GM23338 (cell line): ENCODE measurements around the gene IL18R1. TPM values are rescaled to one million over a fixed set of nuclear protein-coding genes. Genes with fewer than 3 reads are reported as not detected.

Experiments
- ATAC-seq: fragments of 200-7000 bp; cut with Tn5 transposase; 3 replicates; pipeline ENCODE4 v1.9.1; 2020
- DNase-seq: peaks from one replicate; pipeline ENCODE4 v3.0.0-alpha.2; 2015; ENCODE audit warnings: low spot score
- H2AFZ ChIP-seq: fragments of 200-600 bp; sonication (generic); 2 replicates; pipeline ENCODE4 v1.8.0; 2016; ENCODE audit warnings: antibody characterized with exemption, mild to moderate bottlenecking, moderate library complexity
- H3F3A ChIP-seq: fragments of 200-600 bp; sonication (generic); replicated peaks from 2 replicates; pipeline ENCODE4 v1.8.0; 2017; ENCODE audit warnings: antibody characterized with exemption, mixed run types, low read depth
- H3K27ac ChIP-seq: fragments of 200-600 bp; sonication (generic); 2 replicates; pipeline ENCODE4 v1.6.1; 2016; ENCODE audit warnings: low read depth
- H3K27me3 ChIP-seq: fragments of 200-600 bp; sonication (generic); 2 replicates; pipeline ENCODE4 v1.8.0; 2016; ENCODE audit warnings: mild to moderate bottlenecking, mixed run types, moderate library complexity; ENCODE audit not compliant: insufficient read depth
- H3K36me3 ChIP-seq: fragments of 200-600 bp; sonication (generic); 2 replicates; pipeline ENCODE4 v1.8.0; 2016; ENCODE audit warnings: mild to moderate bottlenecking; ENCODE audit not compliant: insufficient read depth
- H3K4me1 ChIP-seq: fragments of 200-600 bp; sonication (generic); 2 replicates; pipeline ENCODE4 v1.8.0; 2016; ENCODE audit warnings: mild to moderate bottlenecking, moderate library complexity; ENCODE audit not compliant: insufficient read depth
- H3K4me2 ChIP-seq: fragments of 200-600 bp; sonication (generic); 2 replicates; pipeline ENCODE4 v1.7.1; 2017; ENCODE audit warnings: mixed run types
- H3K4me3 ChIP-seq: fragments of 200-600 bp; sonication (generic); 2 replicates; pipeline ENCODE4 v1.6.1; 2016; ENCODE audit warnings: mixed run types
- H3K79me2 ChIP-seq: fragments of 200-600 bp; sonication (generic); replicated peaks from 2 replicates; pipeline ENCODE4 v1.8.0; 2017; ENCODE audit warnings: mild to moderate bottlenecking; ENCODE audit not compliant: insufficient read depth
- H3K9me2 ChIP-seq: fragments of 200-600 bp; sonication (generic); 2 replicates; pipeline ENCODE4 v1.8.0; 2017; ENCODE audit not compliant: insufficient read depth
- H4K20me1 ChIP-seq: fragments of 200-600 bp; sonication (generic); replicated peaks from 2 replicates; pipeline ENCODE4 v1.8.0; 2017; ENCODE audit warnings: mild to moderate bottlenecking; ENCODE audit not compliant: insufficient read depth
- H3K27ac Mint-ChIP-seq: 2 replicates; pipeline ENCODE4 v1.8.0; 2020; ENCODE audit warnings: inconsistent platforms, mild to moderate bottlenecking, moderate library complexity, mixed read lengths
- H3K27me3 Mint-ChIP-seq: 3 replicates; pipeline ENCODE4 v1.8.0; 2022; ENCODE audit warnings: low read depth, mild to moderate bottlenecking, moderate library complexity, mixed read lengths, inconsistent platforms; ENCODE audit not compliant: insufficient read depth, poor library complexity
- H3K36me3 Mint-ChIP-seq: 3 replicates; pipeline ENCODE4 v1.8.0; 2021; ENCODE audit warnings: low read depth, mild to moderate bottlenecking, inconsistent platforms, moderate library complexity, mixed read lengths
- H3K4me1 Mint-ChIP-seq: 3 replicates; pipeline ENCODE4 v1.8.0; 2020; ENCODE audit warnings: mild to moderate bottlenecking, inconsistent platforms, mixed read lengths
- H3K4me3 Mint-ChIP-seq: 3 replicates; pipeline ENCODE4 v1.8.0; 2021; ENCODE audit warnings: moderate library complexity, mild to moderate bottlenecking, inconsistent platforms, mixed read lengths
- H3K9me3 Mint-ChIP-seq: 3 replicates; pipeline ENCODE4 v1.8.0; 2020; ENCODE audit warnings: moderate library complexity, mild to moderate bottlenecking, inconsistent platforms, mixed read lengths
- CREB1 ChIP-seq: fragments of 250-450 bp; sonication (Bioruptor Pico); IDR thresholded peaks from 2 replicates; pipeline ENCODE4 v1.5.0; 2020; ENCODE audit warnings: low read depth, mild to moderate bottlenecking, moderate library complexity
- CTCF ChIP-seq, 2 experiments: fragments of 200-600 bp in 1 of 2; sonication (generic) in 1 of 2; conservative IDR thresholded peaks; 2 replicates each; pipeline versions ENCODE4 v1.5.1 to v1.6.1; 2016 to 2017; ENCODE audit warnings: antibody characterized with exemption in 2 of 2, low read depth in 2 of 2, mild to moderate bottlenecking in 2 of 2, moderate library complexity in 1 of 2
- EZH2 ChIP-seq: fragments of 200-600 bp; sonication (generic); IDR thresholded peaks from one replicate; pipeline ENCODE4 v1.8.0; 2017; ENCODE audit warnings: antibody characterized with exemption, mild to moderate bottlenecking, low read depth; ENCODE audit not compliant: unreplicated experiment
- EZH2phosphoT487 ChIP-seq: fragments of 200-600 bp; sonication (generic); IDR thresholded peaks from one replicate; pipeline ENCODE4 v1.8.1; 2018; ENCODE audit warnings: antibody characterized with exemption; ENCODE audit not compliant: unreplicated experiment
- JUNB ChIP-seq: IDR thresholded peaks from one replicate; pipeline ENCODE4 v1.6.1; 2016; ENCODE audit warnings: antibody characterized with exemption; ENCODE audit not compliant: unreplicated experiment
- NANOG ChIP-seq: IDR thresholded peaks from 2 replicates; pipeline ENCODE4 v1.6.1; 2016; ENCODE audit warnings: antibody characterized with exemption, borderline replicate concordance
- POLR2AphosphoS5 ChIP-seq: IDR thresholded peaks from 2 replicates; pipeline ENCODE4 v1.6.1; 2016; ENCODE audit warnings: antibody characterized with exemption, low read depth
- STAT1 ChIP-seq: IDR thresholded peaks from one replicate; pipeline ENCODE4 v1.6.1; 2016; ENCODE audit warnings: antibody characterized with exemption; ENCODE audit not compliant: unreplicated experiment
- ZNF114 ChIP-seq: fragments of 250-450 bp; sonication (Bioruptor Pico); IDR thresholded peaks from 2 replicates; pipeline ENCODE4 v1.5.0; 2020; ENCODE audit warnings: mild to moderate bottlenecking, moderate library complexity
- ZNF331 ChIP-seq: fragments of 250-450 bp; sonication (Bioruptor Pico); IDR thresholded peaks from 2 replicates; pipeline ENCODE4 v1.5.0; 2020; ENCODE audit warnings: low read depth, mild to moderate bottlenecking, moderate library complexity
- polyA plus RNA-seq: library from polyadenylated mRNA; unstranded; fragments of >200 nt; fragmentation: Nextera tagmentation; extraction: Ambion mirVana; gene quantifications from 2 replicates; pipeline ENCODE4 v1.2.1, GENCODE V29; 2016
- total RNA-seq: library from RNA; depleted of rRNA; stranded (reverse); fragments of >200 nt; shearing (Covaris generic); gene quantifications from 2 replicates; pipeline ENCODE4 v1.2.3, GENCODE V29; 2014
- TF ChIP-seq, protein P1 (sequence below): IDR thresholded peaks from 2 replicates; pipeline ENCODE4 v1.6.1; 2016; ENCODE audit warnings: antibody characterized with exemption

The IL18R1 gene
- total and polyA plus RNA-seq, 2 experiments from 2014 or later: 0.17 to 0.39 TPM

- Mint-ChIP-seq H3K27me3 (no peaks in the 10 kb centered on the region), H3K27ac (no peak overlapping the region), H3K4me1 (no peaks in the 10 kb centered on the region), H3K36me3 (no peaks in the 10 kb centered on the region), H3K4me3 (no peak overlapping the region), H3K9me3 (no peaks in the 10 kb centered on the region; the same call in 2 of the 3 replicates)
- ATAC-seq: no peak
- Histone ChIP-seq H3K27ac (no peak overlapping the region), H4K20me1 (no peaks in the 10 kb centered on the region), H3K4me2 (no peak overlapping the region), H3K79me2 (no peaks in the 10 kb centered on the region), H3K36me3 (no peaks in the 10 kb centered on the region), H3K27me3 (no peaks in the 10 kb centered on the region), H3K4me3 (no peak overlapping the region), H3F3A (no peaks in the 10 kb centered on the region), H3K9me2 (0 out of 2 replicates have a peak, but pooled peaks cover 1% of the 10 kb centered on the region), H3K4me1 (no peaks in the 10 kb centered on the region), H2AFZ (no peak overlapping the region)
- TF ChIP-seq EZH2phosphoT487 (no peak), NANOG (no peak), ZNF331 (no peak), CTCF (conservative IDR thresholded peaks at IDR 0.05; ENCODE audit: low read depth in 2 of 2) (no peak), ZNF114 (CRISPR knock-in tag) (no peak), EZH2 (no peak), POLR2AphosphoS5 (no peak), JUNB (no peak)
- no peak for DNase-seq
These were observed 36.0 kb downstream of the IL18R1 start for GRCh38 chr2:102391565-102391964.

DNA sequence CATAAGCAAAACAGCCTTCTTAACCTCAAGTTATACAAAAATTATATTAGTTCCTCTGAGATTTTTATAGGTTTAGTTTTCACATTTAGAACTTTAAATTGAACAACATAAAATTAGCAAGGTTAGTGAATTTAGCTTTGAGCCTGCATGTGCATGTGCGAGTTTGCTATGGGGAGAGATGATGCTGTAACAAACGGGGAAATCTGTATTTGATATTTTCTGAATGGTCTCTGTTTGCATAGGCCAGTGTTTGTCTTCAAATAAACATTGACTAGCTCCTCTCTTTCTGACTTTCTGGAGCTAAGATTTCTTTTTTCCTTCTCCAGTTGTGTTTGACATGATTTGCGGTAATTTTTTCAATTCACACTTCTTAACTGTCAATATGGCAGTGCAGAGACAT lies 36.5 kb downstream of the IL18R1 start:
- Mint-ChIP-seq H3K4me3 (no peak overlapping the region), H3K4me1 (no peaks in the 10 kb centered on the region), H3K9me3 (no peaks in the 10 kb centered on the region; the same call in 2 of the 3 replicates), H3K27me3 (no peaks in the 10 kb centered on the region), H3K27ac (no peak overlapping the region), H3K36me3 (no peaks in the 10 kb centered on the region)
- H3K27me3 ChIP-seq: no peaks in the 10 kb centered on the region
- no peaks in the 10 kb centered on the region for H3F3A ChIP-seq
- no peak for DNase-seq
- no peak overlapping the region for H3K27ac ChIP-seq
- no peak for ATAC-seq
- no peak overlapping the region for H3K4me2 ChIP-seq
- no peaks in the 10 kb centered on the region for H3K36me3 ChIP-seq
- H4K20me1 ChIP-seq: no peaks in the 10 kb centered on the region
- no peaks in the 10 kb centered on the region for H3K79me2 ChIP-seq
- no peaks in the 10 kb centered on the region for H3K9me2 ChIP-seq
- no peak overlapping the region for H2AFZ ChIP-seq
- TF ChIP-seq JUNB (no peak), STAT1 (no peak), CREB1 (no peak), NANOG (no peak), EZH2 (no peak)
- TF ChIP-seq, protein P1, sequence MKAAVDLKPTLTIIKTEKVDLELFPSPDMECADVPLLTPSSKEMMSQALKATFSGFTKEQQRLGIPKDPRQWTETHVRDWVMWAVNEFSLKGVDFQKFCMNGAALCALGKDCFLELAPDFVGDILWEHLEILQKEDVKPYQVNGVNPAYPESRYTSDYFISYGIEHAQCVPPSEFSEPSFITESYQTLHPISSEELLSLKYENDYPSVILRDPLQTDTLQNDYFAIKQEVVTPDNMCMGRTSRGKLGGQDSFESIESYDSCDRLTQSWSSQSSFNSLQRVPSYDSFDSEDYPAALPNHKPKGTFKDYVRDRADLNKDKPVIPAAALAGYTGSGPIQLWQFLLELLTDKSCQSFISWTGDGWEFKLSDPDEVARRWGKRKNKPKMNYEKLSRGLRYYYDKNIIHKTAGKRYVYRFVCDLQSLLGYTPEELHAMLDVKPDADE: no peak
- H3K4me3 ChIP-seq: no peak overlapping the region
- no peaks in the 10 kb centered on the region for H3K4me1 ChIP-seq
